Tibial artery (tissue), 4 donors: ENCODE measurements around the gene UNC13C.

Experiments
- DNase-seq, 2 donors: peaks; one replicate each; pipeline ENCODE4 v3.0.0-alpha.2; 2019
- H3K27ac ChIP-seq, 2 donors: fragments of 200-600 bp; sonication (generic) in 1 of 2; 1 replicate in 1 of 2; 2 replicates in 1 of 2; pipeline ENCODE4 v1.5.1; 2018 to 2019; ENCODE audit warnings: mild to moderate bottlenecking in 1 of 2
- H3K27me3 ChIP-seq, 2 donors: fragments of 200-600 bp; sonication (generic) in 1 of 2; one replicate each; pipeline versions ENCODE4 v1.5.1 to v1.6.0; 2016 to 2019
- H3K36me3 ChIP-seq, 3 donors: fragments of 200-600 bp; sonication (generic) in 2 of 3; one replicate each; pipeline ENCODE4 v1.5.1; 2016 to 2019; ENCODE audit warnings: mild to moderate bottlenecking in 2 of 3
- H3K4me1 ChIP-seq, 4 donors: fragments of 200-600 bp; sonication (generic) in 2 of 4; 1 replicate in 3 of 4; 2 replicates in 1 of 4; pipeline ENCODE4 v1.5.1; 2016 to 2019
- H3K4me3 ChIP-seq, 2 donors: fragments of 200-600 bp; sonication (generic) in 1 of 2; 1 replicate in 1 of 2; 2 replicates in 1 of 2; pipeline ENCODE4 v1.5.1; 2018 to 2019; ENCODE audit warnings: mild to moderate bottlenecking in 2 of 2
- H3K9me3 ChIP-seq, 3 donors: fragments of 200-600 bp; sonication (generic) in 1 of 3; one replicate each; pipeline ENCODE4 v1.5.1; 2016 to 2019
- CTCF ChIP-seq, 2 experiments: fragments of 200-600 bp in 1 of 2; fragments of 450-650 bp in 1 of 2; IDR thresholded peaks; one replicate each; pipeline ENCODE4 v1.5.1; 2017 to 2019; ENCODE audit warnings: antibody characterized with exemption in 2 of 2, mild to moderate bottlenecking in 1 of 2, moderate library complexity in 1 of 2
- intact Hi-C: fragments of 100-400 bp; cut with DNase I; formaldehyde crosslinking; loops from one replicate; pipeline ENCODE4 v1.15.0; 2023; ENCODE audit warnings: low total_unique reads

The UNC13C gene

GRCh38 chr15:54150255-54150654 is 172.0 kb downstream of the UNC13C start:
- intact Hi-C loops, result no loop called here
- no peaks in the 10 kb centered on the region for H3K27me3 ChIP-seq
- peaks cover 0 to 11% (median 0%) of the 10 kb centered on the region in 4 donors for H3K4me1 ChIP-seq
- no peak overlapping the region for H3K4me3 ChIP-seq
- TF ChIP-seq CTCF (IDR thresholded peaks at IDR 0.05), result no peak
- H3K9me3 ChIP-seq, result no peaks in the 10 kb centered on the region
- no peak for DNase-seq
- no peak overlapping the region for H3K27ac ChIP-seq
- H3K36me3 ChIP-seq, result no peaks in the 10 kb centered on the region

GRCh38 chr15:54159012-54159411 is 180.8 kb downstream of the UNC13C start:
- H3K9me3 ChIP-seq, result no peaks in the 10 kb centered on the region
- H3K27ac ChIP-seq, result no peak overlapping the region
- TF ChIP-seq CTCF (IDR thresholded peaks at IDR 0.05), result no peak
- H3K27me3 ChIP-seq, result no peaks in the 10 kb centered on the region
- intact Hi-C loops, result no loop called here
- no peaks in the 10 kb centered on the region for H3K36me3 ChIP-seq
- H3K4me3 ChIP-seq, result no peak overlapping the region
- no peaks in the 10 kb centered on the region for H3K4me1 ChIP-seq
- DNase-seq, result no peak

- H3K4me3 ChIP-seq, result no peak overlapping the region
- DNase-seq, result no peak
- H3K27ac ChIP-seq, result no peak overlapping the region
- no peaks in the 10 kb centered on the region for H3K36me3 ChIP-seq
- no peak for TF ChIP-seq CTCF (IDR thresholded peaks at IDR 0.05)
- H3K27me3 ChIP-seq, result no peaks in the 10 kb centered on the region
- peaks cover 0 to 5% (median 0%) of the 10 kb centered on the region in 4 donors for H3K4me1 ChIP-seq
- no peaks in the 10 kb centered on the region for H3K9me3 ChIP-seq
- intact Hi-C loops, result no loop called here
Observed at GRCh38 chr15:54187325-54187724, 209.1 kb downstream of the UNC13C start.

GRCh38 chr15:54197995-54198394 is 219.8 kb downstream of the UNC13C start:
- intact Hi-C loops, result no loop called here
- no peak overlapping the region for H3K27ac ChIP-seq

GRCh38 chr15:54206586-54207321 is 228.5 kb downstream of the UNC13C start:
- Histone ChIP-seq H3K27ac (no peak overlapping the region), H3K9me3 (peaks cover 0 to 2% (median 0%) of the 10 kb centered on the region in 3 donors), H3K4me3 (no peak overlapping the region), H3K4me1 (no peaks in the 10 kb centered on the region), H3K27me3 (no peaks in the 10 kb centered on the region), H3K36me3 (no peaks in the 10 kb centered on the region)
- intact Hi-C loops, result no loop called here
- TF ChIP-seq CTCF (IDR thresholded peaks at IDR 0.05), result no peak
- no peak for DNase-seq

More at GRCh38 chr15:54197995-54198394, 219.8 kb downstream of the UNC13C start:
- no peak for DNase-seq
- Histone ChIP-seq H3K9me3 (peaks cover 0 to 9% (median 0%) of the 10 kb centered on the region in 3 donors), H3K4me1 (no peaks in the 10 kb centered on the region), H3K4me3 (no peak overlapping the region), H3K36me3 (no peaks in the 10 kb centered on the region), H3K27me3 (no peaks in the 10 kb centered on the region)
- no peak for TF ChIP-seq CTCF (IDR thresholded peaks at IDR 0.05)
